Activated B cell treated with CpG ODN at 0.5 μM for 24 hours (primary cell): Measurements from ENCODE around the gene STARD13. TPM values are rescaled to one million over a fixed set of nuclear protein-coding genes. Genes with fewer than 3 reads are reported as not detected.

Experiments used
- ATAC-seq: fragments of 200-7000 bp; cut with Tn5 transposase; one replicate; pipeline ENCODE4 v1.10.0; 2021; ENCODE audit warnings: low read depth, mild to moderate bottlenecking, moderate library complexity
- CTCF ChIA-PET: fragments of 350-600 bp; sonication (Branson Sonifier 250); formaldehyde crosslinking; loops from one replicate; lab custom pipeline; 2021; ENCODE audit warnings: antibody characterized with exemption; lab: Charles Lee
- POLR2A ChIA-PET: fragments of 350-600 bp; sonication (Branson Sonifier 250); formaldehyde crosslinking; loops from one replicate; lab custom pipeline; 2021; ENCODE audit warnings: antibody characterized with exemption; lab: Charles Lee
- DNase-seq: peaks from one replicate; pipeline ENCODE4 v3.0.0; 2022
- H3K27ac Mint-ChIP-seq: one replicate; pipeline ENCODE4 v1.8.0; 2020; ENCODE audit warnings: mixed read lengths
- H3K27me3 Mint-ChIP-seq: one replicate; pipeline ENCODE4 v1.8.0; 2021; ENCODE audit warnings: mixed read lengths
- H3K36me3 Mint-ChIP-seq: one replicate; pipeline ENCODE4 v1.8.0; 2021; ENCODE audit warnings: low read depth, mixed read lengths
- H3K4me1 Mint-ChIP-seq: one replicate; pipeline ENCODE4 v1.8.0; 2021; ENCODE audit warnings: mixed read lengths
- H3K4me3 Mint-ChIP-seq: one replicate; pipeline ENCODE4 v1.8.0; 2020; ENCODE audit warnings: mild to moderate bottlenecking, mixed read lengths
- H3K9me3 Mint-ChIP-seq: one replicate; pipeline ENCODE4 v1.8.0; 2020; ENCODE audit warnings: mixed read lengths
- intact Hi-C: fragments of 100-400 bp; cut with micrococcal nuclease; formaldehyde crosslinking; loops from one replicate; pipeline ENCODE4 v1.15.1; 2024
- total RNA-seq: library from RNA; stranded (reverse); gene quantifications from 2 replicates; pipeline ENCODE4 v1.2.3, GENCODE V29; 2022
- TF ChIP-seq, protein P1 (sequence below): fragments of 200-600 bp; IDR thresholded peaks from one replicate; pipeline ENCODE4 v1.8.0; 2022; ENCODE audit warnings: antibody characterized with exemption, mild to moderate bottlenecking

Gene STARD13
- total RNA-seq, 1 donor from 2014 or later, result 0.13 TPM

DNA sequence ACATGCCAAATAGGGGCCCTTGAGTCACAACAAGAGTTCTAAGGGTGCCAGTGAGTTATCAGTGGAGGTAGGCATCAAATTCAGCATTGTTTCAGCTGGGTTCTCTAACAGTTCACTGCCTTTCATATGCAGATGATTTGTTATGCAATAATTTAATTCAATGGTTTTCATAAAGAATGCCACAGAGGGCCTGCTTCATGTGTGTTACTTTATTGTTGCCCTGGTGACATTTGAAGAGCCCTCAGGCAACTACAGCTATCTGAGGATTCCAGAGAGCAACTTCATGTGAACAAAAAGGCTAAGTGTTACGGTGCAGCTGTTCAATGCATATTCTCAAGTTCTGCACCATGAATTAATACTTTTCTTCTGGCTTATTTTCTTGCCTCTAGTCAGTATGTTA is 43.1 kb upstream of the STARD13 start:
- peaks cover 3% of the 10 kb centered on the region for H3K27me3 Mint-ChIP-seq
- ChIA-PET POLR2A (no interaction called here), CTCF (no interaction called here)
- H3K27ac Mint-ChIP-seq, result no peak overlapping the region
- H3K9me3 Mint-ChIP-seq, result no peaks in the 10 kb centered on the region
- TF ChIP-seq, protein P1, sequence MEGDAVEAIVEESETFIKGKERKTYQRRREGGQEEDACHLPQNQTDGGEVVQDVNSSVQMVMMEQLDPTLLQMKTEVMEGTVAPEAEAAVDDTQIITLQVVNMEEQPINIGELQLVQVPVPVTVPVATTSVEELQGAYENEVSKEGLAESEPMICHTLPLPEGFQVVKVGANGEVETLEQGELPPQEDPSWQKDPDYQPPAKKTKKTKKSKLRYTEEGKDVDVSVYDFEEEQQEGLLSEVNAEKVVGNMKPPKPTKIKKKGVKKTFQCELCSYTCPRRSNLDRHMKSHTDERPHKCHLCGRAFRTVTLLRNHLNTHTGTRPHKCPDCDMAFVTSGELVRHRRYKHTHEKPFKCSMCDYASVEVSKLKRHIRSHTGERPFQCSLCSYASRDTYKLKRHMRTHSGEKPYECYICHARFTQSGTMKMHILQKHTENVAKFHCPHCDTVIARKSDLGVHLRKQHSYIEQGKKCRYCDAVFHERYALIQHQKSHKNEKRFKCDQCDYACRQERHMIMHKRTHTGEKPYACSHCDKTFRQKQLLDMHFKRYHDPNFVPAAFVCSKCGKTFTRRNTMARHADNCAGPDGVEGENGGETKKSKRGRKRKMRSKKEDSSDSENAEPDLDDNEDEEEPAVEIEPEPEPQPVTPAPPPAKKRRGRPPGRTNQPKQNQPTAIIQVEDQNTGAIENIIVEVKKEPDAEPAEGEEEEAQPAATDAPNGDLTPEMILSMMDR, result no peak
- ATAC-seq (no peak), DNase-seq (no peak)
- H3K4me3 Mint-ChIP-seq, result no peak overlapping the region
- peaks cover 2% of the 10 kb centered on the region for H3K4me1 Mint-ChIP-seq
- H3K36me3 Mint-ChIP-seq, result no peaks in the 10 kb centered on the region
- intact Hi-C loops, result no loop called here

GRCh38 chr13:33326723-33327122 is 41.2 kb upstream of the STARD13 start:
- TF ChIP-seq, protein P1, result no peak
- no peak overlapping the region for H3K27ac Mint-ChIP-seq
- ATAC-seq, result no peak

GRCh38 chr13:33326246-33326645 is 40.7 kb upstream of the STARD13 start:
- no peak overlapping the region for H3K27ac Mint-ChIP-seq
- TF ChIP-seq, protein P1, result no peak
- no peak overlapping the region for H3K4me3 Mint-ChIP-seq
- DNase-seq (no peak), ATAC-seq (no peak)
- peaks cover 2% of the 10 kb centered on the region for H3K4me1 Mint-ChIP-seq
- POLR2A ChIA-PET, result no interaction called here
- no peaks in the 10 kb centered on the region for H3K36me3 Mint-ChIP-seq
- CTCF ChIA-PET, result no interaction called here
- H3K27me3 Mint-ChIP-seq, result no peaks in the 10 kb centered on the region
- intact Hi-C loops, result no loop called here
- H3K9me3 Mint-ChIP-seq, result no peaks in the 10 kb centered on the region

More at GRCh38 chr13:33326723-33327122, 41.2 kb upstream of the STARD13 start:
- intact Hi-C loops, result no loop called here
- peaks cover 2% of the 10 kb centered on the region for H3K4me1 Mint-ChIP-seq
- H3K36me3 Mint-ChIP-seq, result no peaks in the 10 kb centered on the region
- CTCF ChIA-PET, result no interaction called here
- no peak for DNase-seq
- POLR2A ChIA-PET, result no interaction called here
- no peaks in the 10 kb centered on the region for H3K27me3 Mint-ChIP-seq
- H3K4me3 Mint-ChIP-seq, result no peak overlapping the region
- no peaks in the 10 kb centered on the region for H3K9me3 Mint-ChIP-seq

DNA sequence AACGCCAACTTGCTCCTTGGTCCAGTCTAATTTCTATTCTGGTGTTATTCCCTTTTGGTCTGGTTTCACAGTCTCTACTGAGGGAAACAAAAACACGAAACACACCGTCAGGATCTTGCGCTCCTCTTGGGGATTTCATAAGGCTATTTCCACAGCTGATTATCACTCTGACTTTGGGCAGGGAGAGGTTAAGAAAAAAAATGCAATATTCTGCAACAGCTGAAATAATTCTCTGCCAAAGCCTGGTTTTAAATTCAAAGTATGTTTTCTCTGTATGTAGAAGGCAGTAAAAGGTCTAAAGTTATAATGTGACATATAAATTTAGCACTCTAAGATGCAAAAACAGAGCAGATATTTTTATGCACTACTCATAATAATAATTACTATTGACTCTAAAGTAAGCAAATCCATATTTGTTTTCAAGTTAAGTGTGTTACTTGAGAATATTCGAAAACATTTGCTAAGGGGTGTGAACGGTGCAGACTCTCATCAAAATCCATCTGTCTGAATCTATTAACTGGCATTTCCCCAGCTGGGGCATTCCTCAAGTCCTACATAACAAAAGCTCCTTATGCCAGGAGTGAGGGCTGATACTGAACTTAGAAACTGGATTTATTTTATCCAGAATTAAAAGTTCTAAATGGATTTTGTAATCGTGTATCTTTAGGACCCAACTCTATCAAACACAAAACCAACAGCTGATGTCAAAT is 38.4 kb upstream of the STARD13 start:
- TF ChIP-seq, protein P1, result no peak
- no peak overlapping the region for H3K27ac Mint-ChIP-seq
- POLR2A ChIA-PET, result no interaction called here
- intact Hi-C loops, result no loop called here
- no peak overlapping the region for H3K4me3 Mint-ChIP-seq
- ATAC-seq, result no peak
- H3K9me3 Mint-ChIP-seq, result no peaks in the 10 kb centered on the region
- no peak for DNase-seq
- H3K36me3 Mint-ChIP-seq, result no peaks in the 10 kb centered on the region
- CTCF ChIA-PET, result no interaction called here
- peaks cover 1% of the 10 kb centered on the region for H3K27me3 Mint-ChIP-seq
- H3K4me1 Mint-ChIP-seq, result peaks cover 2% of the 10 kb centered on the region

- H3K4me1 Mint-ChIP-seq, result peaks cover 2% of the 10 kb centered on the region
- H3K36me3 Mint-ChIP-seq, result no peaks in the 10 kb centered on the region
- no peak for ATAC-seq
- no peak for DNase-seq
- H3K27me3 Mint-ChIP-seq, result peaks cover 1% of the 10 kb centered on the region
- ChIA-PET POLR2A (no interaction called here), CTCF (no interaction called here)
- TF ChIP-seq, protein P1, result no peak
- no peak overlapping the region for H3K4me3 Mint-ChIP-seq
- H3K9me3 Mint-ChIP-seq, result no peaks in the 10 kb centered on the region
- intact Hi-C loops, result no loop called here
- no peak overlapping the region for H3K27ac Mint-ChIP-seq
These were observed 37.6 kb upstream of the STARD13 start for GRCh38 chr13:33322965-33323668.
